Mesodermal cell (in vitro differentiated cells): ENCODE data around the gene PIP5K1C.

ENCODE experiments used
- H3K27ac ChIP-seq: 2 replicates; pipeline ENCODE4 v1.7.0; 2013; ENCODE audit warnings: mild to moderate bottlenecking, low read depth, low read length, moderate library complexity; ENCODE audit not compliant: severe bottlenecking
- H3K36me3 ChIP-seq: 2 replicates; pipeline ENCODE4 v1.7.1; 2013; ENCODE audit warnings: mild to moderate bottlenecking, low read length, moderate library complexity; ENCODE audit not compliant: control insufficient read depth, insufficient read depth
- H3K4me1 ChIP-seq: one replicate; pipeline ENCODE4 v1.7.1; 2013; ENCODE audit warnings: mild to moderate bottlenecking, low read length; ENCODE audit not compliant: insufficient read depth, control insufficient read depth, poor library complexity, severe bottlenecking
- H3K4me3 ChIP-seq: 2 replicates; pipeline ENCODE4 v1.7.0; 2013; ENCODE audit warnings: low read length, control low read depth, mild to moderate bottlenecking; ENCODE audit not compliant: insufficient read depth, poor library complexity, severe bottlenecking; ENCODE audit errors: extremely low read depth
- H3K9me3 ChIP-seq: 2 replicates; pipeline ENCODE4 v1.7.1; 2013; ENCODE audit warnings: mild to moderate bottlenecking, low read length, moderate library complexity; ENCODE audit not compliant: control insufficient read depth
- WGBS, 2 experiments: methylation state at CpG; one replicate each; pipeline ENCODE4 v1.1.5; 2013; ENCODE audit warnings: missing lambda C conversion rate in 2 of 2; ENCODE audit not compliant: insufficient coverage in 2 of 2; 5-methylcytosine and 5-hydroxymethylcytosine counted together

Gene PIP5K1C

GRCh38 chr19:3665681-3666544 lies 34.4 kb downstream of the PIP5K1C start:
- Histone ChIP-seq H3K36me3 (peaks cover 33% of the 10 kb centered on the region), H3K4me3 (no peak overlapping the region)
- 66 to 68% methylated on average over 32 to 34 of the region's 40 CpGs for WGBS, 2 experiments

GRCh38 chr19:3664879-3665642 lies 35.2 kb downstream of the PIP5K1C start:
- WGBS, 2 experiments = 93 to 95% methylated on average over 14 to 19 of the region's 19 CpGs
- no peaks in the 10 kb centered on the region for H3K9me3 ChIP-seq

More at GRCh38 chr19:3665681-3666544, 34.4 kb downstream of the PIP5K1C start:
- Histone ChIP-seq H3K27ac (no peak overlapping the region), H3K4me1 (peaks cover 28% of the 10 kb centered on the region), H3K9me3 (no peaks in the 10 kb centered on the region)

GRCh38 chr19:3663838-3664237 lies 36.4 kb downstream of the PIP5K1C start:
- no peak overlapping the region for H3K27ac ChIP-seq
- no peak overlapping the region for H3K4me3 ChIP-seq
- H3K36me3 ChIP-seq = peaks cover 47% of the 10 kb centered on the region
- no peaks in the 10 kb centered on the region for H3K9me3 ChIP-seq
- 97 to 99% methylated on average over 17 to 18 of the region's 18 CpGs for WGBS, 2 experiments
- H3K4me1 ChIP-seq = peaks cover 10% of the 10 kb centered on the region

More at GRCh38 chr19:3664879-3665642, 35.2 kb downstream of the PIP5K1C start:
- Histone ChIP-seq H3K4me3 (no peak overlapping the region), H3K4me1 (peaks cover 20% of the 10 kb centered on the region), H3K27ac (no peak overlapping the region), H3K36me3 (peaks cover 40% of the 10 kb centered on the region)

GRCh38 chr19:3661284-3662238 lies 38.7 kb downstream of the PIP5K1C start:
- 97% methylated on average over 30 to 34 of the region's 34 CpGs for WGBS, 2 experiments
- no peaks in the 10 kb centered on the region for H3K9me3 ChIP-seq

GRCh38 chr19:3660493-3661219 lies 39.6 kb downstream of the PIP5K1C start:
- peaks cover 3% of the 10 kb centered on the region for H3K4me1 ChIP-seq
- H3K4me3 ChIP-seq = no peak overlapping the region
- 88 to 91% methylated on average over 19 to 22 of the region's 23 CpGs for WGBS, 2 experiments
- no peak overlapping the region for H3K27ac ChIP-seq
- no peaks in the 10 kb centered on the region for H3K9me3 ChIP-seq
- peaks cover 73% of the 10 kb centered on the region for H3K36me3 ChIP-seq

More at GRCh38 chr19:3661284-3662238, 38.7 kb downstream of the PIP5K1C start:
- Histone ChIP-seq H3K36me3 (peaks cover 64% of the 10 kb centered on the region), H3K27ac (no peak overlapping the region), H3K4me3 (no peak overlapping the region), H3K4me1 (no peaks in the 10 kb centered on the region)

- Histone ChIP-seq H3K4me1 (peaks cover 6% of the 10 kb centered on the region), H3K27ac (no peak overlapping the region), H3K4me3 (no peak overlapping the region), H3K36me3 (peaks cover 67% of the 10 kb centered on the region), H3K9me3 (no peaks in the 10 kb centered on the region)
- WGBS, 2 experiments = 91 to 92% methylated on average over 18 to 22 of the region's 22 CpGs
Measured at GRCh38 chr19:3659746-3660112, 40.5 kb downstream of the PIP5K1C start.

- peaks cover 6% of the 10 kb centered on the region for H3K4me1 ChIP-seq
- 96% methylated on average over 34 to 35 of the region's 37 CpGs for WGBS, 2 experiments
- H3K4me3 ChIP-seq = no peak overlapping the region
- H3K36me3 ChIP-seq = peaks cover 62% of the 10 kb centered on the region
- H3K9me3 ChIP-seq = no peaks in the 10 kb centered on the region
- no peak overlapping the region for H3K27ac ChIP-seq
Measured at GRCh38 chr19:3658870-3659745, 41.2 kb downstream of the PIP5K1C start.

GRCh38 chr19:3658004-3658869 lies 42.0 kb downstream of the PIP5K1C start:
- H3K9me3 ChIP-seq = no peaks in the 10 kb centered on the region
- no peak overlapping the region for H3K4me3 ChIP-seq
- peak overlapping the region; percentile 5 for H3K27ac ChIP-seq
- peaks cover 6% of the 10 kb centered on the region for H3K4me1 ChIP-seq
- H3K36me3 ChIP-seq = peaks cover 62% of the 10 kb centered on the region
- 94 to 96% methylated on average over 31 to 38 of the region's 39 CpGs for WGBS, 2 experiments
